H1 (cell line): ENCODE measurements around the gene CHPF. TPM values are rescaled to one million over a fixed set of nuclear protein-coding genes. Genes with fewer than 3 reads are reported as not detected.

Source experiments
- ASH2L ChIP-seq: fragments of 200-600, 300-600 bp; sonication (generic); IDR thresholded peaks from one replicate; pipeline ENCODE4 v1.7.1; 2017; ENCODE audit warnings: low read length
- POLR2AphosphoS5 ChIP-seq: IDR thresholded peaks from 2 replicates; pipeline ENCODE4 v1.6.1; 2011; ENCODE audit warnings: low read depth, low read length
- RAD21 ChIP-seq, 2 experiments: IDR thresholded peaks in 1 of 2; conservative IDR thresholded peaks in 1 of 2; 2 replicates each; pipeline ENCODE4 v1.6.1; 2011; ENCODE audit warnings: low read depth in 2 of 2, low read length in 2 of 2, improper control_type of control experiment in 1 of 2, inconsistent platforms in 1 of 2, mild to moderate bottlenecking in 1 of 2, moderate library complexity in 1 of 2
- RBBP5 ChIP-seq: IDR thresholded peaks from 2 replicates; pipeline ENCODE4 v1.7.1; 2012; ENCODE audit warnings: low read depth, mild to moderate bottlenecking, inconsistent platforms, low read length, moderate library complexity, borderline replicate concordance
- polyA plus RNA-seq, 7 experiments: library from polyadenylated mRNA; depleted of rRNA in 3 of 7; stranded (reverse) in 5 of 7; unstranded in 2 of 7; fragments of >200 nt in 5 of 7; fragments of 200-250 nt in 2 of 7; gene quantifications; 1 replicate in 5 of 7; 2 replicates in 1 of 7; 4 replicates in 1 of 7; pipeline versions ENCODE4 v1.2.1 to v1.2.3, GENCODE V29; 2011 to 2013; ENCODE audit warnings: missing spikeins in 2 of 7, mixed read lengths in 2 of 7
- total RNA-seq: library from RNA; stranded (reverse); fragmentation: NEBNext Ultra II Directional; extraction: Animal tissue kit (Norgen Biotek cat#: 25700); gene quantifications from 2 replicates; pipeline ENCODE4 v1.2.1, GENCODE V29; 2021

The CHPF gene
- total and polyA plus RNA-seq, 2 of the 8 experiments (the other 6 are each of a cell fraction or from before 2014, with no cell fraction given), result 62.9 to 67.3 TPM

DNA sequence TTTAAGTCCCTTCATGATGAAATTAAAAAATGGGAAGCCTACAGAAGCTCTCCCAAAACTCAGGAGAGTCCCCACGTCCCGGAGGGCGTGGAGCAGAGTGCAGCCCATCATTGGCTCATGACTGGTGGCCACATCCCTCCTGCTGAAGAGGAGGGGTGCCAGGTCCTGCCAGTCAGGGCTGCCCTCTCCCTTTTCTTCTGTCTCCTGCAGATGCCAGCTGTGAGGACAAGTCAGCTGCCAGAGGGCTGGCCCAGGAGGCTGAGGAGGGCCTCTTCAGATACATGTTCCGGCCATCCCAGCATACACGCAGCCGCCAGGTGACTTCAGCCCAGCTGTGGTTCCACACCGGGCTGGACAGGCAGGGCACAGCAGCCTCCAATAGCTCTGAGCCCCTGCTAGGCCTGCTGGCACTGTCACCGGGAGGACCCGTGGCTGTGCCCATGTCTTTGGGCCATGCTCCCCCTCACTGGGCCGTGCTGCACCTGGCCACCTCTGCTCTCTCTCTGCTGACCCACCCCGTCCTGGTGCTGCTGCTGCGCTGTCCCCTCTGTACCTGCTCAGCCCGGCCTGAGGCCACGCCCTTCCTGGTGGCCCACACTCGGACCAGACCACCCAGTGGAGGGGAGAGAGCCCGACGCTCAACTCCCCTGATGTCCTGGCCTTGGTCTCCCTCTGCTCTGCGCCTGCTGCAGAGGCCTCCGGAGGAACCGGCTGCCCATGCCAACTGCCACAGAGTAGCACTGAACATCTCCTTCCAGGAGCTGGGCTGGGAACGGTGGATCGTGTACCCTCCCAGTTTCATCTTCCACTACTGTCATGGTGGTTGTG is 31.1 kb upstream of the CHPF start (continued):
- TF ChIP-seq RAD21 (IDR thresholded peaks at IDR 0.05 in 1 of 2, conservative IDR thresholded peaks at IDR 0.05 in 1 of 2; ENCODE audit: low read depth in 2 of 2, low read length in 2 of 2), result no peak
- no peak for TF ChIP-seq RBBP5
- TF ChIP-seq POLR2AphosphoS5, result no peak
- no peak for TF ChIP-seq ASH2L
